SKM-1 treated with dmso at 0.1 percent for 144 hours (cell line): Measurements from ENCODE around the gene UPP2.

Experiments used
- DNase-seq: peaks from one replicate; lab custom pipeline; 2025; ENCODE audit not compliant: unreplicated experiment; lab: John Stamatoyannopoulos, UW

UPP2 gene

DNA sequence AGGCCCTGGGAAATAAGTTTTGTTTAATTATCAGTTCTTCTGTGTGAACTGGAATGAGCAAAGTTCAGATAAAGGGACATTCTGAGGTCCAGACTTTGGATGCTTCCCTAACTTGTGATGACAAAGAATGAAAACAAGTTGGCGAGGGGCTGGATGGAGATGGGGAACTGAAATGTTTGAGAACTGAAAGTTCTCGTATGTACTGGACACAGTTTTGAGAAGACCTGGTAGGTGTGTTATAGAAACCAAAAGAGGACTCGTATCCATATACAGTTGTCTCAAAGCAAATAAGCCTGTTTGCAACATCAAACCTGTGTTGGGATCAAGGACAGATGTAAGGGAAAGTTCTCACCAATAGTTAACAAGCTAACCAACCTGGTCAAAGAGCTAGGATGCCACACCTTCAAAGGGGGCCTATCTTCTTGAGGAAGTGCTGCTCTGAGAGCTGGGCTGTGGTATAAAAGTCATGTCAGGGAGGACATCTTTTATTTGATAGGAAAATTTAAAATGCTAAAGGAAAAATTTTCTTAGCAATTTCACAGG lies at the start of gene UPP2:
Gene UPP2 (plus strand): TSS at position 493 of the 543 bp plus-strand sequence. CDS start 188 bp downstream, outside the sequence.
- no peak for DNase-seq

DNA sequence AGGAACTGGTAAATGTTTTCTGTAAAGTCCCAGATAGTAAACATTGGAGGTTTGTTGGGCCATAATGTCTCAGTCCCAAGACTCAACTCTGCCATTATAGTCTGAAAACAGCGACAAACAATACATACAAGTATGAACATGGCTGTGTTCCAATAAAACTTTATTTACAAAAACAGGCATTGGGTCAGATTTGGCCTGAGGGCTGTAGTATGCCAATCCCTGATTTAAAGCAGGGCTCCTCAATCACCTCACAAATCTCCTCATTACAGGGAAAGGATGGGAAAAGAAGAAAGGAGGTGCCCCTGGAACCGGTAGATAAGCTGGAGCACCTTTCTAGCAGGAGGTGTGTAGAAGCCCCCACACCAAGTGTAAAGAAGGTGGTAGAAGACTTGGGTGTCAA lies 48.9 kb upstream of the UPP2 start:
- no peak for DNase-seq

DNA sequence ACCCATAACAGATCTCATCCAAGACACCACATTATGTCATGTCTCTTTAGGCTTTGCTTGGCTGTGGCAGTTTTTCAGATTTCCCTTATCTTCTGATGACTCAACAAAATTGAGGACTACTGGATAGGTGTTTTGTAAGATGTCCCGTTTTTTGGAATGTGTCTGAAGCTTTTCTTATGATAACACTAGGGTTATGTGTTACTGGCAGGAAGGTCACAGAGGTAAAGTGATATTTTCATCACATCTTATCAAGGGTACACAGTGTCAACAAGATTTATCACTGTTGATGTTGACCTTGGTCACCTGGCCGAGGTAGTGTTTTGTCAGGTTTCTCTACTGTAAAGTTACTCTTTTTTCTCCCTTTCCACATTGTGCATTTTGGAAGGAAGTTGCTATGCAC lies 44.8 kb upstream of the UPP2 start:
- DNase-seq, result no peak

DNA sequence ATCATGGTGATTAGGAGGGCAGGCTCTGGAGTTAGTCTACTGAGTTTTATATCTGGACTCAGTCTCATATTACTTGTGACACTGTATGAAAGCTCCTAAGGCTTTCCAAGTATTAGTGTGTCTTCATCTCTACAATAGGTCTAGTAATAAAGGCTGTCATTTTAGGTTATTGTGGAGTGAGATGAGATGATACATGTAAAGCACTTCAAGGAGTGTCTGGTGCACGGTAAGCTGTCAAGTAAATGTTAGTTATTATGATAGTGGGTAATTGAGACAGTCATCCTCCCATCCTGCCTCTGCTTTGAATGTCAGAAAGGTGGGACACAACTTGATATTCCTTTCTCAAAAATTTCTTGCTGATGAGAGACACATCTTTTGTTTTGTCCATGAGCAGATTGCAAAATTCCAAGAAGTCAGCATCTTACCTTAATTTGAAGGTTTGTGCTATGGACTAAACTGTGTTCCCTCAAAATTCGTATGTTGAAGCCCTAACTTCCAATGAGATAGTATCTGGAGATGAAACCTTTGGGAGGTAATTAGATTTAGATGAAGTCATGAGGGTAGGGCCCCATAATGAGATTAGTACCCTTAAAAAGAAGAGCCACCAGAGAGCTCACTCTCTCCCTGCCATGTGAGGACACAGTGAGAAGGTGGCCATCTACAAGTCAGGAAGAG lies 41.4 kb upstream of the UPP2 start:
- DNase-seq, result no peak

DNA sequence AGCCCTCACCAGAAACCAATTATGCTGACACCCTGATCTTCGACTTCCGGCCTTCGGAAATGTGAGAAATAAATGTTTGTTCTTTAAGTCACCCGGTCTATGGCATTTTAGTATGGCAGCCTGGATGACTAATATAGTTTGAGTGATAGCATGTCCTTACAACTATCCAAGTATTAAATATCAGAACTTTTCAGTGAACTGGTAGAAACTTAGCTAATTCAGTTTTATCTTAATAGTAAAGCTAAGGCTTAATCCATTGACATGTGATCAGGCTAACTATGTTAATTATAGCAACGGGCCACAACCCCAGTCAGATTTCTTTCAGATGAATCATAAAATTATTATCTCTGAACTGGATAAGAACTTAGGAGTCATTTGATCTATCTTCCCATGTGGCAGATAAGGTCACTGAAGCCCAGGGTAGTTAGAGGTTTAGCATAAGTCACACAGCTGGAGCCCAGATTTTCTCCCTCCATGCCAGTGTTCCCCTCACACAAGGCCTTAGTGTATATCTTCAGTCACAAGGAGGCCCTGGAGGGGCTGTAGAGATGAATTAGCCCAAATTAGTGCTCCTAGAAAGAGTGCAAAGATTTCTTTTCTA lies 40.7 kb upstream of the UPP2 start:
- DNase-seq, result no peak

DNA sequence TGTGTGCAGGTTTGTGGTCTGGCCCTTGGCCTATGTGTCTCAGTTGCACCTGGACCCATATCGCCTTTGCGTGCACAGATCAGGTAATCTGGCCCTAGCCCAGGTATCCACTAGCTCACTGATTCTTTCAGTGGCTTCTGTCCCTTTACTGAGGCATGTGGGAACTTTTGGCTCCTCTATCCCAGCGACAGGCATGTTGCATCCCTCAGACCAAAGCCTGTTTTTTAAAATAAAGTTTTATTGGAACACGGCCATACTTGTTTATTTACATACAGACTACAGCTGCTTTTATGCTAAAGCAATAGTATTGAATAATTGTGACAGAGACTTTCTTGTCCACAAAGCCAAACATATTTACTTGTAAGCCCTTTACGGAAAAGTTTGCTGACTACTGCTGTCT lies 39.9 kb upstream of the UPP2 start:
- no peak for DNase-seq

DNA sequence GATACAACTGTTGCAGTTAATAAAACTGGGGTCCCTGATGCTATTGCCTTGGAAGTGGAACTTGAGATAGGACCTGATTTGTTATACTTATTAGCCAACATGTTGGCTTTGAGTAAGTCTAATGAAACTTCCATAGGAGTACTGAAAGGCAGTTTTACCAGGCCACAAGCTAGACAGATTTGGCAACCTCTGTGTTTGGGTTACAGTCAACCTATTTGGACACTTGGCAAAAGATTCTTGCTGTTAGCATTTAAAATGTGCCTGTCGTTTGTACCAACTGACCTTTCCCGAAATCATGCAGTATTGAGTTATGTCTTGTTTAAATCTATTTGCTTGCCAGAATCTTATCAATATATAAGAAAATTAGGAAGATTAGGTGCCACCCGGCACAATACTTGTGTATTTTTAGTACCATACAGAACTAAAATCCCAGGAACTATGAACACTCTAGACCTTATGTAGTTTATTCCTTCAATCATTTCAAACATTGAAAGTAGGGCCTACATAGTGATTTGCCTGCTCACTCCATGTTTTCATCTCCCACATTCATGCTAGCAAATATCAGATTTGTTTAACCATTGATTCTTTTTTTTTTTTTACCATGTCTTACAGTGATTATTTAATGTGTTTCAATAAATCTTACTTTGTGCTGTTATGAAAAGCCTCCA lies 35.5 kb upstream of the UPP2 start:
- no peak for DNase-seq

DNA sequence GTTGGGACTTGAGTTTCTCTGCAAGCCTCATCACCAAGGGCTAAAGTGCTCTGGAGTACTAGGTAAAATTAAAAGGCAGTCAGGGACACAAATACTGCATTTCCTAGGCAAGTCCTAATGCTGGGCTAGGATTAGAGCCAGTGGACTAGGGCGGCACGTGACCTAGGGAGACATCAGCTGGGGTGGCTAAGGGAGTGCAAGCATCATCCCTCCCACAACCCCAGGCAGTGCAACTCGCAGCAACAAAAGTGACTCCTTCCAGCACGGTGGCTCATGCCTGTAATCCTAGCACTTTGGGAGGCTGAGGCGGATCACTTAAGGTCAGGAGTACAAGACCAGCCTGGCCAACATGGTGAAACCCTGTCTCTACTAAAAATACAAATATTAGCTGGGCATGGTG lies 30.7 kb upstream of the UPP2 start:
- DNase-seq, result no peak

DNA sequence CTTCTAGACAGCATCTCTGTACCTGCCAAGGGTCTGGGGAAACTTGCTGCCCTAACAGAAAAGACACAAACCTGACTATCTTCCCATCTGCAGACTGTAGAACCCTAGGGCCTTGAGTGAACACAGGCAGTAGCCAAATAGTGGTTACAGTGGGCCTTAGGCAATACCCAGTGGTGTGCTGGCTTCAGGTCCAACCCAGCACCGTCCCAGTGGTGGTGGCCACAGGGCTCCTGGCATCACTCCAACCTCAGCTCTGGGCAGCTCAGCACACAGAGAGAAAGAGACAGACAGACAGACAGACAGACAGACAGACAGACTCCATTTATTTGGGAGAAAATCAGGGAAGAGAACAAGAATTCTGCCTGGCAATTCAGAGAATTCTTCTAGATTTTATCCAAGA lies 29.3 kb upstream of the UPP2 start:
- DNase-seq, result no peak

DNA sequence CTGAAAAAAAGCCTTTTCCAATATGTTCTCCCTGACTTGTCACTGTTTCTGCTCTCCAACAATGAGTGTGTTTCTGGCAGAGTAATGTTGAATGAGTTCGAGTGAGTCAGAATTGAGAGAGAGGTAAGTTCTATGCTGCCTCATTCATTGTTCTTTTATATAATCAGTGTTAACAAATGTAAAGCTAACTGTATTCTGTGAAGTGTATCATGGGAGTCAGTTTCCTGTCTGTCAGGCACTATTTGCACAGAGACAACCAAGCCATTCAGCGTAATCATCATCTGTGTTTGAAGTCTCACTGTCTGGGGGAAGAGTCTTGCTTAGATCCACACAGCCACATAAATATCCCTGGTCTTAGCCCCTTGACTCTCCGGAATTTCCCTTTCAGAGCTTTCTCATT lies 22.0 kb upstream of the UPP2 start:
- DNase-seq, result no peak

DNA sequence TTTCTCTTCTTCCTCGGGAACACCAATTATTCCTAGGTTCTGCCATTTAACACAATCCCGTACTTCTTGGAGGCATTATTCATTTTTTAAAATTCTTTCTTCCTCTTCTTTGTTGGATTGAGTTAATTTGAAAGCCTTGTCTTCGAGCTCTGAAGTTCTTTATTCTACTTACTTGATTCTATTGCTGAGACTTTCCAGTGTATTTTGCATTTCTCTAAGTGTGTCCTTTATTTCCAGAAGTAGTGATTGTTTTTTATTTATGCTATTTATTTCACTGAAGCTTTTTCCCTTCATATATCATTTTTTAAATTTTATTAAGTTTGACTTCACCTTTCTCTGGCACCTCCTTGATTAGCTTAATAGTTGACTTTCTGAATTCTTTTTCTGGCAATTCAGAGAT lies 13.6 kb upstream of the UPP2 start:
- no peak for DNase-seq

DNA sequence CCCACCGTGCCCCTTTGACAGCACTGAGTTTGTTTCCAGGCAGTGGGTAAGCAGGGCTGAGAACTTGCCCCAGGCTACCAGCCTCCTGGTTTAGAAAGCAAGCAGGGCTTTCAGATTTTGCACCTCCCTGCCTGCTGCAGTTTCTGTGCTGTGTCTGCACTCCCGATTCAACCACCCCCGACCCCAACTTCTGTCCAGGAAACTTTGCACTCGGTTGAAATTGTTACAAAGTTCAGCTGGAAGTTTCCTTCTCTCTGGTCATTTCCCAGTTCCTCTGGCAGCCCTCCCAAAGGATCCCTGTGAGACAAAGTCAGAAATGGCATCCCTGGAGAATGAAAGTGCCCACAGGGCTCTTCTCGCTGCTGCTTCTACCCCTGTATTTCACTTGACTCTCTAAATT lies 12.4 kb upstream of the UPP2 start:
- no peak for DNase-seq

DNA sequence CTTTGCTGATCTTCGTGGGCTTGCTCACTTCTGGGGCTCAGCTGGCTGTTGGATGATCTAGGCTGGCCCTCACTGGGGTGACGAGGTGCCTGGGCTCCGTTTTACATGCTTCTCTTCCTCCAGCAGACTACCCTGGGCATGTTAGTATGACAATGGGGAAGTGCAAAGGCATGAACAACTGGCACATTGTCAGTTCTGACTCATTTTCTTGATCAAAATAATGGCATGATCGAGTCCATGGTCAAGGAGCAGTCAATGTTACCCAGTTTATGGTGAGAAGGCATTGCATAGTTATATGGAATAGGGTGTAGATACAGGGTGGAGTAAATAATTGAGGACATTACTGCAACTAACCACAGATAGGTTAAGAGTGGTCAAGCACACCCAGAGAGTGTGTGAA lies 10.0 kb upstream of the UPP2 start:
- no peak for DNase-seq

DNA sequence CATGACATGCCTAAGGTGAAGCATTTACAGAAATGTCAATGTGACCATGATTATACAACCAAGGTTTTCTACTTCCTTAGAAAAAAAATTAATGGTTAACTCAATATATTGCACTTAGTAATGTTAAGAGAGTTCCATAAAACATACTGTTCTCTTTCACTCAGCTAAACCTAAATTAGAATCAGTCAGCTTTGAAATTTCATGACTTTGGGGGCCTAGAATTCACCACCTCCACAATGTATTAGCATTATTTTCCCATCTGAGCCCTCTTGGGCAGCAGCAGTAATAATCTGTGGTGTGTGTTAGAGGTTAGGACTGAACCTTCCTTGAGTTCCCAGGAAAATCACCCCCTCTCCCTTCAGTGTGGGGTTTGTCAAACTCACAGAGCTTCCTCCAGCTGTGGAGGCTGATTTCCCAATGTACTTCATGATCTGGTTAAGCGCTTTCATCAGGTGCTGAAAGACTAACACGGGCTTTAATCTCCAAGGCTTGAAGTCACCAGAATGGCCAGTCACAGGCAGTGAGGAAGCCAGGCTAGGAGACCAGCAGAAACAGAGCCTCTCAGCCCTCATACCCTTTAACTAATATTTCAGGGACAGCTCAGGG lies 7.1 kb upstream of the UPP2 start:
- DNase-seq, result no peak

DNA sequence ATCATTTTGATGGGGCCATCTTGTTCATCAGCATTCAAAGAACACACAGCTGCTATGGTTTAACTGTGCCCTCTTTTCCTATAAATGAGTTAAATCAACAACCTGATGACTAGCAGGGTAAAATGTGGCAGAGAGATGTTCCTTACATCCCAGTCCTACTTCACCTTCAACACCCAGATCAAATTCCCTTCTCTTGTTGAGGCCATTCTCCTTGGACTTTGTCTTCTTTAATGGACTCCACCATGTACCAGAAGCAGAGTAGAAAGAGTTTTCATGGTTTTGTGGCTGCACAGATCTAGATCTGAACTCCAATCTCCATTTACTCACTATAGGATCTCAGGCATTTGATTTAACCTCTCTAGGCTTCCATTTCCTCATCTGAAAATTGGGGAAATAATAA lies 6.4 kb upstream of the UPP2 start:
- DNase-seq, result no peak

DNA sequence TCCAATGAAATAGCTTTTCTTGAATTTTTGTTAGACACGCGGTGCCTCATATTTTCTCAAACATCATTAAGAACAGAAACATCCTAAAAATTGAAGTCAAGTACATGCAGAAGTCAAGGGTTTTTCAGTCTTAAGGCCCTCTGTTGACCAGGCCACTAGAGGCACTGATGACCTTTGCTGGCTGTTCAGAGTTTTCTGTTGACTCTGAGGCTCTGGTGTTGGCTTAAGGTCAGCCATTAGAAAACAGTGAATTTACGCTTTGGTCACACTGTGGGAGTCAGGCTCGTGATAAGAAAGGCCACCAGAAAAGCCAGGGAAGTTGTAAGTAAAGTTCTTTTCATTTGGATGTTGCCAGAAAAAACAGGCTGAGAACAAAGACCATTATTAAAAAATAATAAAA lies 5.8 kb upstream of the UPP2 start:
- no peak for DNase-seq

DNA sequence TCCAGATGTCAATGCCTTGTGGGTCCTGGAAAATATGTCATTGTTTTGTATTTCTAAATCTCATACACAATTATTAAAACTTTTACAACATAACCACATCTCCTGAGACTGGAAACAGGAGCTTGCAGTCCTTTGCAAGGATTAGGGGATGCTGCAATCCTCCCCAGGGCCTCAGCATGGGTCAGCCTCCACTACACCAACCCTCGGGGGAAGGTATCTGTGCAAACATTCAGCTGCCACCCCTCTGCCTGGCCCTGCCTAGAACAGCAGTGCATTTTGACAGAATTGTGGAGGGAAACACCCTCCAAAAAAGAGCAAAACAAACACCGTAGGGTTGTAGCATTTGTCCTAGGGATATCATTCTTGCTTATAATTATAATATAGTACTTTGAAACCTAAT lies 4.2 kb upstream of the UPP2 start:
- DNase-seq, result no peak

DNA sequence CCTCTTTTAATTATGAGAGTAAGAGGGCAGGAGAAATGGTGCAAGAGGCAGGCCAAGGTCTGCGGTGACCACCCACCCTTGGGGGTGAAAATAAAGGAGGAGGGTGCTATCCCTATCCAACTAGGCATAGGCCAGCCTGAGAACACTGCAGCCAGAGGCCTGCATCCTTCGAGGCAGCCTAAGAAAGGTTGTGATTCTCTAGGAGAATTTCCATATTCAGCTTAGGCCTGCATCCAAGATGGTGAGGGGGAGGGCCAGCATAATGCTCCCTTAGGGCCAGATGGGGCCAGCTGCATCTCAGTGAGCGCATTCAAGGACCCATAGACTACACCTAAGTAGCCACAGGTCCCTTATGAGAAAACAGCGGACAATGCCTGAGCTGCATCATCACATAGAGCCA lies 3.5 kb upstream of the UPP2 start:
- no peak for DNase-seq

DNA sequence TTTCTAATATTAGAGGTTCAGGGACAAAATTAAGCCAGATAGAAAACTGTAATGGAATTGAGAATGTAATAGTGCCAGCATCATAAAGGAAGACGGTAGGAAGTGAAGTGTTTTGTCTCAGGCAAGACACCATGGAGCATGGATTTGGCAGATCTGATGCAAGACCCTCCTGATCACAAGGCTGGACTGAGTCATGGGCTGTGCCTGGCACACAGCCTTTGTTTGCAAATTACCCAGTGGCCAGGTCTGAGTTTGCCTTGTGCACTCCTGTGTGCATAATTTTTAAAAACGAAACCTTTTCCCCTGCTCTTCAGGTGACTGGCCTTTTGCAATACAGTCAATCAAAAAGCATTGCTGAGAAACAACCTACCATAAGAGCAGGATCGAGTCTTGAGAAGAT lies 2.0 kb upstream of the UPP2 start:
- DNase-seq, result no peak

DNA sequence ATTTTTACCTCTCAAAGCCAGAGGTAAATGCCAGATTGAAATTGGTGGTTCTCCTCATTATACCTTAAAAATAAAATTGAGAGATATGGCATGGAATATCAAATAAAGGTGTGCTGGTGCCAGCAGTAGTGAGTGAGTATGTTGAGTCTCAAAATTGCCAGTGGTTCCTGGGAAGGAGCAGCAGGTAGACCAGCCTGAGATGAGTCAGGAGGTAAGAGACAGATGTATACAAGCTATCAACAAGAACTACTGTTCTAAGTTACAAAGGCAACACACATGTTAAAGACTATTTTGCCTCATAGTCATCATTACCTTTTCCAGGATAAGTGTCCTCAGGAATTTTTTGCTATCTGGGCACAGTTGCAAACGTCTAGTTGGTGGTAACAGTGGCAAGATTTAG lies 1.3 kb upstream of the UPP2 start:
- DNase-seq, result no peak

DNA sequence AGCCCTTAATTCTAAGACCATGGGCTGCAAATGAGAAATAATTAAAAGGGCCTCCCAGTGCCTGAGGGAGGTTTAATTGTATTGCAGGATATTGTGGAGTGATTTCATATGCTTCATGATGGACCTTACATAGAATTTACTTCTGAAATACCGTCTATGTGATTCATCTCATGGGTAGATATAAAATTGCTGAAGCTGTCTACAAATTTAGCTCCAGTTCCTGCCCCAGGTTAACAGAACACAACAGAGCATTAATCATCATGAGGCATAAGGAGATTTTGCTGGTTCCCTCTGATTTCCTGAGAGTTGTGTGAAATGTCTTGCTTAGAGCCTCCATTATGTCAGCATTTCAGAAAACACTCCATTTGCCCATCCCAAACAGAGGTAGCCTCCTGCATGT lies 770 bp downstream of the UPP2 start:
- no peak for DNase-seq

DNA sequence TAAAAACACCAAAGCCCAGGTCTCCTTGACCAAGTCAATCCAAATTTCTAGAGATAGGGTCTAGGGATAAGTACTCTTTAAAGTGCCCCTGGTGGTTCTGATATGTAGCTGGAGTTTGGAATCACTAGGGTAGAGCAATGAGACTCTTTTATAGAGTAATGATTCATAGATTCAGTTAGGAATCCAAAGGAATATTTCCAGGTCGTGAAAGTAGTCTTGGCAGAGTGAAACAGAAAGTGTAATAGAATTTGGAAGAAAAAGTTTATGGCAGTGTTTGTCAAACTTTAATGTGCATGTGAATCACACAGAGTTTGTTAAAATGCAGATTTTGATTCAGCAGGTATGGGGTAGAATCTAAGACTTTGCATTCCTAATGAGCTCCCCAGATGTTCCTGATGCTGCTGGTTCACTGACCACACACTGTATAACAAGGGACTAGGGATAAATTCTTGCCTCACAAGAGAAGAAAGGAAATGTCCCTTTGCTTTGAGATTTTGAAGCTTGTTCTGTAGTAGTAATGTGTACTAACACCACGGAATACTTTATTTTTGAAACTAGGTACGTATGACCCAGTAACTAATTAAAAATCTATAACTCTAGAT lies 1.8 kb downstream of the UPP2 start:
- no peak for DNase-seq
